Measurements from ENCODE around the gene PCBP2. TPM values are rescaled to one million over a fixed set of nuclear protein-coding genes. Genes with fewer than 3 reads are reported as not detected.

Gene PCBP2
- polyA plus RNA-seq, 2 of the 4 experiments (the other 2 are of a cell fraction) = 367 to 546 TPM

GRCh38 chr12:53474819-53475218 lies 22.9 kb downstream of the PCBP2 start:
- POLR2A ChIA-PET = interaction anchor here (0.6 to 1.2 kb wide), 4 partner anchors 8 to 18 kb away, joined by 3 to 6 read pairs (median 4); no protein-coding TSS in a partner anchor
- H3K9me3 ChIP-seq = no peaks in the 10 kb centered on the region
- CTCF ChIA-PET = interaction anchor here (0.7 to 5.0 kb wide), 11 partner anchors 9 to 148 kb away, joined by 3 to 46 read pairs (median 8); no protein-coding TSS in a partner anchor
- no peak for DNase-seq (ENCODE audit: low read depth in 1 of 2, low spot score in 1 of 2)
- no peak for ATAC-seq
- no peak overlapping the region for H3K4me2 ChIP-seq
- peaks cover 47% of the 10 kb centered on the region for H3K4me1 ChIP-seq
- WGBS (ENCODE audit: missing lambda C conversion rate) = 93% methylated on average over 13 of the region's 13 CpGs
- TF ChIP-seq CBX2 (IDR thresholded peaks at IDR 0.05; ENCODE audit: borderline replicate concordance, low read depth) (no peak), JUNB (IDR thresholded peaks at IDR 0.05) (no peak), RNF2 (IDR thresholded peaks at IDR 0.05; ENCODE audit: borderline replicate concordance, low read depth) (no peak), RAD21 (conservative IDR thresholded peaks at IDR 0.05 in 1 of 2, IDR thresholded peaks at IDR 0.05 in 1 of 2) (no peak), NFE2L2 (conservative IDR thresholded peaks at IDR 0.05; ENCODE audit: low read length) (no peak), ATOH8 (CRISPR knock-in tag; IDR thresholded peaks at IDR 0.05; ENCODE audit: low read depth) (no peak), FOXS1 (CRISPR knock-in tag; IDR thresholded peaks at IDR 0.05) (no peak), EP300 (IDR thresholded peaks at IDR 0.05) (no peak), E2F6 (IDR thresholded peaks at IDR 0.05; ENCODE audit: borderline replicate concordance, low read depth) (no peak), GATA3 (IDR thresholded peaks at IDR 0.05; ENCODE audit: borderline replicate concordance) (no peak), HES2 (IDR thresholded peaks at IDR 0.05) (no peak), POLR2A (IDR thresholded peaks at IDR 0.05; ENCODE audit: low read length) (no peak), BHLHE40 (IDR thresholded peaks at IDR 0.05; ENCODE audit: low read depth, low read length) (no peak), NPAS2 (CRISPR knock-in tag; IDR thresholded peaks at IDR 0.05; ENCODE audit: borderline replicate concordance) (no peak), REST (IDR thresholded peaks at IDR 0.05) (no peak), RARB (CRISPR knock-in tag; IDR thresholded peaks at IDR 0.05) (no peak)
- FAIRE-seq = no peak
- H3K4me3 ChIP-seq = no peak overlapping the region
- H3K27ac ChIP-seq = no peak overlapping the region

GRCh38 chr12:53476769-53477209 lies 24.9 kb downstream of the PCBP2 start:
- DNase-seq (ENCODE audit: low read depth in 1 of 2, low spot score in 1 of 2) (no peak), FAIRE-seq (no peak), ATAC-seq (peak; percentile 47 to 64)
- 46% methylated on average over 2 of the region's 2 CpGs for WGBS (ENCODE audit: missing lambda C conversion rate)
- CTCF ChIA-PET = interaction anchor here (0.6 to 5.0 kb wide), 23 partner anchors 8 to 157 kb away, joined by 3 to 46 read pairs (median 5); partner anchors contain the start of genes AAAS and MAP3K12
- Histone ChIP-seq H3K4me1 (peaks cover 66% of the 10 kb centered on the region), H3K4me2 (no peak overlapping the region), H3K27ac (no peak overlapping the region), H3K4me3 (no peak overlapping the region), H3K9me3 (no peaks in the 10 kb centered on the region)
- POLR2A ChIA-PET = interaction anchor here (0.6 to 2.4 kb wide), 8 partner anchors 12 to 157 kb away, joined by 3 to 10 read pairs (median 4); partner anchors contain the start of genes PRR13 and TARBP2
- TF ChIP-seq CEBPB (IDR thresholded peaks at IDR 0.05) = no peak
- TF ChIP-seq CTCF (IDR thresholded peaks at IDR 0.05) = peak; percentile 57
- no peak for TF ChIP-seq PHF8 (IDR thresholded peaks at IDR 0.05; ENCODE audit: borderline replicate concordance, low read depth)
- no peak for TF ChIP-seq ZSCAN20 (CRISPR knock-in tag; IDR thresholded peaks at IDR 0.05)
- TF ChIP-seq RAD21 (conservative IDR thresholded peaks at IDR 0.05 in 1 of 2, IDR thresholded peaks at IDR 0.05 in 1 of 2) = peak; percentile 24 to 44; a peak in 4 of 5 replicates
- no peak for TF ChIP-seq CHD4 (IDR thresholded peaks at IDR 0.05; ENCODE audit: borderline replicate concordance)
- no peak for TF ChIP-seq ATOH8 (CRISPR knock-in tag; IDR thresholded peaks at IDR 0.05; ENCODE audit: low read depth)
- no peak for TF ChIP-seq FOSL2 (IDR thresholded peaks at IDR 0.05)
- TF ChIP-seq FOSL2 (CRISPR knock-in tag; IDR thresholded peaks at IDR 0.05) = 0 out of 2 replicates have a peak, but pooled peaks have one; percentile 2
- no peak for TF ChIP-seq RARB (CRISPR knock-in tag; IDR thresholded peaks at IDR 0.05)
- TF ChIP-seq USF2 (IDR thresholded peaks at IDR 0.05) = no peak

All from A549 (cell line).